ENCODE data around the gene SALL4.
"Not testable (repeated sequence)": the region's sequence is repeated elsewhere in the genome, so short reads cannot be mapped to it uniquely, and the experiment has no call there.

SALL4 gene

GRCh38 chr20:51801122-51801822 is 1.0 kb downstream of the SALL4 start:
- no peak for DNase-seq

DNA sequence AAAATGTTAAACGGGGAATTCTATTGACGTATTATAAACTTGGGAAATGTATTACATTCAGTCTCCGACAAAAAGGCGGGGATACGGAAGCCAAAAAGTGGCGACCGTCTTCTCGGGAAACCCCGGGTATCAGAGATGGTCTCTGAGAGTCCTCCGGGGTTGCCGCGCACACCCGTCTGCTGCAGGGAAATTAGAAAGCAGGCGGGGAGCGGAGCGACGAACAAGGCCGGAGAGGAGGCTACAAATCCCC is 1.5 kb downstream of the SALL4 start:
- DNase-seq, result no peak

DNA sequence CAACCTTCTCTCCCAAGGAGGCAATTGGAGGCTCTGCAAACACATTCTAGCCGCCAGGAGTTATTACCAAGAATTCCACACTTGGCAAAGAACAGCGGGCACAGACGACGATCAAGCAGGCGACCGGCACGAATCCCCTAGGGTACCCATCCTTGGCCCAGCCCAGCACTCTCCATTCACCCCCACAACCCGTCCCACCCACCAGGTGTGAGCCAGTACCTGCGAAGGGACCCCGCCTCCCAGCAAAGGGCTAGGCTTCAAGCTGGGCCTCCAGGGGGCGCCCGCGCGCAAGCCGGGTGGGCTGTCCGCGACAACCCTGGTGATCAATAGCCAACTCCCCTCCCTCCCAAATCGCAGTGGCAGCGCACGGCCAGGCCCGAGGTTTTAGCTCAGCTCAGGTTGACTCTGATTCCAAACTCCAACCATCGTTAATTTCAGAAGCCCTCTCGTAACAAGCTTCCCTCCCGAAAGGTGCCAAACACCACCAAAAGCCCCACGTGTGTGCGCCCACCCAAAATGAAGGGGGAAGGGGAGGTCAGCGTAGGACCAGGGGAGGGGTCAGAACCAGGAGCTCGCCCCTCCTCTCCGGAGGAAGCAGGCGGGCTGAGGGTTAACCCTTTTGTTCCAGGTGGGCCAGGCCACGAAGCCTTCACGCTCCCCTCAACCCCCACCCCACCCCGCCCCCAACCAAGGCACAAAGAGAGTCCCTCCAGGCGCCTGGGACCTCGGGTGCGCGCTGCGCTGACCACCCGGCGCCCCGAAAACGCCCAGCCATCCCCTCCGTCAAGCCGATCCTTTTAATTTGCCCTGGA is 2.1 kb downstream of the SALL4 start:
- no peak for DNase-seq

DNA sequence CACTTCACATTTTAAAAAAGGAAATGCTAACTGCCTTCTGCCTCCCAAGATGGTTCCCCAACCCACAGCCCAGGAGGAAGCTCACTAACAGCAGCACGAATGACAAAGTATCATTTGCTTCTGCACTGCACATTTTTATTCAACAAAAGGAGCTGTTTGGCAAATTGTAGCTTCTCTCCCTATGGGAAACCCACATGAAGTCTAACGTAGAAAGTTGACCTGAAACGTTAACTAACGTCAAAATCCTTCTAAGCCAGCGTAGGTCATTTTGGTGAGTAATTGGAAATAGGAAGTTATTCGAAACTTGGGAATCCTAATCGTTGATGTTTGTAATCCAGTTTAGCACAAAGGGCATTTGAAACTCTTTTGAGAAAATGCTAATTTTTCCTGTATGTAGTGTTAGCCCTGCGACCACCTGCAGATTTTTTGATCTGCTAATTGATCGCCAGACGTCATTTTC is 2.9 kb downstream of the SALL4 start:
- DNase-seq, result no peak

- no peak for DNase-seq
Observed at GRCh38 chr20:51797357-51798025, 4.8 kb downstream of the SALL4 start.

- DNase-seq, result no peak
Observed at GRCh38 chr20:51796340-51796739, 6.0 kb downstream of the SALL4 start.

GRCh38 chr20:51792960-51793359 is 9.4 kb downstream of the SALL4 start:
- DNase-seq, result no peak

DNA sequence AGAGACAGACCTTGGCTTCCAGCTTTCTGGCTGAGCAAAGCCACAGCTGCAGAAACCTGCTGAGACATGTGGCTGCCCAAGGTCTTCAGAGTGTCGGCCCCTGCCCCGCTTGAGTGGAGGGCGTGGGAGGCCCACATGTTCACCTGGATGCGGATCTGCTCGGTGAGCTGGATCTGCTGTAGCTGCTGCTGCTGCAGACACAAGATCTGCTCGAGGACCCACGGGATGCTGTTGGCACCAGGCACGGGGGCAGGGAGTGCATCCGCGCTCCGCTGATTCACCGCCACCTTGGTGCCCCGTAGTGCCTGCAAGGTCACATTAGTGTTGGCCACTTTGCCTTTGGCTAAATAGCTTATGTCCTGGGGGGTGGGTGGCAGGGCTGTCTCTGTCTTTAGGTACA is 10.7 kb downstream of the SALL4 start:
- no peak for DNase-seq

GRCh38 chr20:51790256-51790655 is 12.1 kb downstream of the SALL4 start:
- no peak for DNase-seq

- DNase-seq, result no peak
Observed at GRCh38 chr20:51789434-51789833, 12.9 kb downstream of the SALL4 start.

DNA sequence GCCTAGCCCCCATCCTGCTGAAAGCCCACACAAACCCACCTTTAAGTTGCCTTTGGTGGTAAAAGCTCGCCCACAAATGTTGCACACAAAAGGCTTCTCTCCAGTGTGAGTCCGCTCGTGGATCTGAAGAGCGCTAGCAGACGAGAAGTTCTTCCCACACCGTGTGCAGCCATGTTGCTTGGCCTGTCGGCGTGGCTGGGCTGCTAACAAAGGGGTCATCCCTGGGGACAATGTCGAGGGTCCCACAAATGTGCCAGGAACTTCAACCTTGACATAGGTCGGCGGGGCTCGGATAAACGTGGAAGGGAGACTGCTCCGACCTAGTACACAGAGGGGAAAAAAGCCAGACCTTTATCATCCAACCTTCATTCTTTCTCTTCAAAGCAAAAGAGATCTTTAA is 13.5 kb downstream of the SALL4 start:
- no peak for DNase-seq

- DNase-seq, result no peak
Observed at GRCh38 chr20:51784299-51784698, 18.0 kb downstream of the SALL4 start.

DNA sequence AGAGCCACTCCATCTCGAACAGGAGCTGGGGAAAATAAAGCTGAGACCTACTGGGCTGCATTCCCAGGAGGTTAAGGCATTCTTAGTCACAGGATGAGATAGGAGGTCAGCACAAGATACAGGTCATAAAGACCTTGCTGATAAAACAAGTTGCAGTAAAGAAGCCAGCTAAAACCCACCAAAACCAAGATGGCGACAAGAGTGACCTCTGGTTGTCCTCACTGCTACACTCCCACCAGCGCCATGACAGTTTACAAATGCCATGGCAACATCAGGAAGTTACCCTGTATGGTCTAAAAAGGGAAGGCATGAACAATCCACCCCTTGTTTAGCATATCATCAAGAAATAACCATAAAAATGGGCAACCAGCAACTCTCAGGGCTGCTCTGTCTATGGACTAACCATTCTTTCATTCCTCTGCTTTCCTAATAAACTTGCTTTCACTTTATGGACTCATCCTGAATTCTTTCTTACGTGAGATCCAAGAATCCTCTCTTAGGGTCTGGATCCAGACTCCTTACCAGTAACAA is 24.0 kb downstream of the SALL4 start:
- DNase-seq, result not testable (repeated sequence)

GRCh38 chr20:51775241-51775640 is 27.1 kb downstream of the SALL4 start:
- DNase-seq, result no peak

GRCh38 chr20:51772236-51772635 is 30.1 kb downstream of the SALL4 start:
- no peak for DNase-seq

GRCh38 chr20:51769976-51770615 is 32.2 kb downstream of the SALL4 start:
- no peak for DNase-seq

- DNase-seq, result no peak
Observed at GRCh38 chr20:51768759-51769517, 33.4 kb downstream of the SALL4 start.

GRCh38 chr20:51767867-51768758 is 34.2 kb downstream of the SALL4 start, which contains the start of gene ATP9A:
Gene ATP9A (minus strand): TSS chr20:51768390. CDS start chr20:51768369, 21 bp downstream.
- no peak for DNase-seq

- no peak for DNase-seq
Observed at GRCh38 chr20:51766994-51767866, 35.1 kb downstream of the SALL4 start.

GRCh38 chr20:51765381-51765780 is 36.9 kb downstream of the SALL4 start:
- DNase-seq, result not testable (repeated sequence)
